Measurements from ENCODE around the gene SLC2A1. TPM values are rescaled to one million over a fixed set of nuclear protein-coding genes. Genes with fewer than 3 reads are reported as not detected.

Gene SLC2A1
- 90.9 and 93.7 TPM in 2 replicates for total RNA-seq (2014; rRNA removed; shearing (Covaris generic))

GRCh38 chr1:42958488-42959319, at the start of gene SLC2A1:
TSS of gene SLC2A1 (minus strand) at chr1:42958868. CDS start at chr1:42958651, 217 bp downstream.
- DNase-seq: peak; percentile 99
- peak within 1 kb of the TSS; percentile 100 for H3K4me3 ChIP-seq (ENCODE audit: insufficient read depth, low read depth, low read length)
- no peaks in the 10 kb centered on the region; the same call in 1 of the 2 replicates for H3K27me3 ChIP-seq (ENCODE audit: control insufficient read depth, insufficient read depth, low read length)
- peaks cover 18% of the 10 kb centered on the region for H3K36me3 ChIP-seq (replicated peaks; ENCODE audit: control insufficient read depth, insufficient read depth, low read length)

GRCh38 chr1:43007377-43008114, 48.9 kb upstream of the SLC2A1 start:
- DNase-seq: peak; percentile 94
- H3K4me3 ChIP-seq (ENCODE audit: insufficient read depth, low read depth, low read length): peak overlapping the region; percentile 15; the same call in 1 of the 2 replicates
- no peaks in the 10 kb centered on the region for H3K27me3 ChIP-seq (ENCODE audit: control insufficient read depth, insufficient read depth, low read length)
- H3K36me3 ChIP-seq (replicated peaks; ENCODE audit: control insufficient read depth, insufficient read depth, low read length): no peaks in the 10 kb centered on the region

GRCh38 chr1:43005460-43006361, 47.0 kb upstream of the SLC2A1 start:
- H3K4me3 ChIP-seq (ENCODE audit: insufficient read depth, low read depth, low read length): no peak overlapping the region
- no peaks in the 10 kb centered on the region for H3K36me3 ChIP-seq (replicated peaks; ENCODE audit: control insufficient read depth, insufficient read depth, low read length)
- no peaks in the 10 kb centered on the region for H3K27me3 ChIP-seq (ENCODE audit: control insufficient read depth, insufficient read depth, low read length)
- DNase-seq: peak; percentile 60

GRCh38 chr1:43004587-43005459, 46.2 kb upstream of the SLC2A1 start:
- DNase-seq: no peak
- Histone ChIP-seq H3K27me3 (ENCODE audit: control insufficient read depth, insufficient read depth, low read length) (no peaks in the 10 kb centered on the region), H3K4me3 (ENCODE audit: insufficient read depth, low read depth, low read length) (no peak overlapping the region), H3K36me3 (replicated peaks; ENCODE audit: control insufficient read depth, insufficient read depth, low read length) (no peaks in the 10 kb centered on the region)

- Histone ChIP-seq H3K36me3 (replicated peaks; ENCODE audit: control insufficient read depth, insufficient read depth, low read length) (no peaks in the 10 kb centered on the region), H3K27me3 (ENCODE audit: control insufficient read depth, insufficient read depth, low read length) (no peaks in the 10 kb centered on the region), H3K4me3 (ENCODE audit: insufficient read depth, low read depth, low read length) (no peak overlapping the region)
- DNase-seq: no peak
Observed at GRCh38 chr1:43002766-43003165, 44.1 kb upstream of the SLC2A1 start.

- no peaks in the 10 kb centered on the region for H3K27me3 ChIP-seq (ENCODE audit: control insufficient read depth, insufficient read depth, low read length)
- no peak for DNase-seq
- no peak overlapping the region for H3K4me3 ChIP-seq (ENCODE audit: insufficient read depth, low read depth, low read length)
- H3K36me3 ChIP-seq (replicated peaks; ENCODE audit: control insufficient read depth, insufficient read depth, low read length): no peaks in the 10 kb centered on the region
Observed at GRCh38 chr1:43002116-43002515, 43.4 kb upstream of the SLC2A1 start.

- H3K36me3 ChIP-seq (replicated peaks; ENCODE audit: control insufficient read depth, insufficient read depth, low read length): no peaks in the 10 kb centered on the region
- no peak for DNase-seq
- no peak overlapping the region for H3K4me3 ChIP-seq (ENCODE audit: insufficient read depth, low read depth, low read length)
- no peaks in the 10 kb centered on the region for H3K27me3 ChIP-seq (ENCODE audit: control insufficient read depth, insufficient read depth, low read length)
Observed at GRCh38 chr1:43001434-43001833, 42.8 kb upstream of the SLC2A1 start.

- Histone ChIP-seq H3K4me3 (ENCODE audit: insufficient read depth, low read depth, low read length) (no peak overlapping the region), H3K27me3 (ENCODE audit: control insufficient read depth, insufficient read depth, low read length) (no peaks in the 10 kb centered on the region), H3K36me3 (replicated peaks; ENCODE audit: control insufficient read depth, insufficient read depth, low read length) (no peaks in the 10 kb centered on the region)
- no peak for DNase-seq
Observed at GRCh38 chr1:43000271-43000670, 41.6 kb upstream of the SLC2A1 start.

GRCh38 chr1:42999308-42999707, 40.6 kb upstream of the SLC2A1 start:
- no peak overlapping the region for H3K4me3 ChIP-seq (ENCODE audit: insufficient read depth, low read depth, low read length)
- DNase-seq: no peak
- no peaks in the 10 kb centered on the region for H3K27me3 ChIP-seq (ENCODE audit: control insufficient read depth, insufficient read depth, low read length)
- no peaks in the 10 kb centered on the region; the same call in 1 of the 2 replicates for H3K36me3 ChIP-seq (replicated peaks; ENCODE audit: control insufficient read depth, insufficient read depth, low read length)

GRCh38 chr1:42998386-42998785, 39.7 kb upstream of the SLC2A1 start:
- Histone ChIP-seq H3K36me3 (replicated peaks; ENCODE audit: control insufficient read depth, insufficient read depth, low read length) (no peaks in the 10 kb centered on the region; the same call in none of the 2 replicates), H3K4me3 (ENCODE audit: insufficient read depth, low read depth, low read length) (no peak overlapping the region), H3K27me3 (ENCODE audit: control insufficient read depth, insufficient read depth, low read length) (no peaks in the 10 kb centered on the region)
- DNase-seq: no peak

- H3K36me3 ChIP-seq (replicated peaks; ENCODE audit: control insufficient read depth, insufficient read depth, low read length): no peaks in the 10 kb centered on the region; the same call in none of the 2 replicates
- H3K27me3 ChIP-seq (ENCODE audit: control insufficient read depth, insufficient read depth, low read length): no peaks in the 10 kb centered on the region
- H3K4me3 ChIP-seq (ENCODE audit: insufficient read depth, low read depth, low read length): no peak overlapping the region
- no peak for DNase-seq
Observed at GRCh38 chr1:42996384-42996970, 37.8 kb upstream of the SLC2A1 start.

GRCh38 chr1:42993502-42994136, 35.0 kb upstream of the SLC2A1 start:
- no peak for DNase-seq
- Histone ChIP-seq H3K4me3 (ENCODE audit: insufficient read depth, low read depth, low read length) (no peak overlapping the region), H3K27me3 (ENCODE audit: control insufficient read depth, insufficient read depth, low read length) (no peaks in the 10 kb centered on the region), H3K36me3 (replicated peaks; ENCODE audit: control insufficient read depth, insufficient read depth, low read length) (no peaks in the 10 kb centered on the region; the same call in none of the 2 replicates)

Data from H7 (cell line).